Stimulated activated CD4-positive, alpha-beta T cell treated with anti-CD3 and anti-CD28 coated beads, Interleukin-1b, Interleukin-23, amount 100 ng/mL, for 4 hours (primary cell): Measurements from ENCODE around the gene SERPINH1.

Source experiments
- DNase-seq, 2 donors: peaks; one replicate each; pipeline ENCODE4 v3.0.0-alpha.2; 2020; ENCODE audit warnings: low read depth in 2 of 2

The SERPINH1 gene

DNA sequence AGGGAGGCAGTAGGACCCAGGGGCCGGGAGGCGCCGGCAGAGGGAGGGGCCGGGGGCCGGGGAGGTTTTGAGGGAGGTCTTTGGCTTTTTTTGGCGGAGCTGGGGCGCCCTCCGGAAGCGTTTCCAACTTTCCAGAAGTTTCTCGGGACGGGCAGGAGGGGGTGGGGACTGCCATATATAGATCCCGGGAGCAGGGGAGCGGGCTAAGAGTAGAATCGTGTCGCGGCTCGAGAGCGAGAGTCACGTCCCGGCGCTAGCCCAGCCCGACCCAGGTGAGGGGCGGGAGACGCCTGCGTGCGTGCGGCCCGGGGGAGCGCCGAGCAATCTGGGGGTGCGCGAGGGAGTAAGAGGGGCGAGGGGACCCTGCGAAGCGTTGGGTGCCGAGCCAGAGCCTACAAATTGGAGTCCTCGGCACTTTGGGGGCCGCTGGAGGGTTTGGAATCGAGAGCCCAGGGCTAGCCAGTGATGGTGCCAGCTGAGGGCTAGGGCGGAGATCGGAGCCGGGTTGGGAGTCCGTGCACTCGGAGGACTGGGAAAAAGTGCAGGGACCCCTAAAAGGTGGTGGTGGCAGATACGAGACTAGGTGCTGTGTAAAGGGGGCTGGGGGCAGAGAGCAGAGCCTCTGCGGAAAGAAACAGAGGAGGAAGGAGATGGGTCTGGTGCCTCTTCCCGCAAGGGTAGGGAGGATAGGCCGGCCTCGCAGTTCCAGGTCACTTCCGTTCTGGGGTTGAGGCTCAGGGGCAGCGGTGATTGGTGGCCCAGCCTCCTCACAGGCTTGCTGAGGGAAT is at the start of gene SERPINH1:
TSS of gene SERPINH1 (plus strand) at position 206 of the 788 bp plus-strand sequence. CDS start 4,097 bp downstream, outside the sequence.
- DNase-seq = peak; percentile 40 to 58

DNA sequence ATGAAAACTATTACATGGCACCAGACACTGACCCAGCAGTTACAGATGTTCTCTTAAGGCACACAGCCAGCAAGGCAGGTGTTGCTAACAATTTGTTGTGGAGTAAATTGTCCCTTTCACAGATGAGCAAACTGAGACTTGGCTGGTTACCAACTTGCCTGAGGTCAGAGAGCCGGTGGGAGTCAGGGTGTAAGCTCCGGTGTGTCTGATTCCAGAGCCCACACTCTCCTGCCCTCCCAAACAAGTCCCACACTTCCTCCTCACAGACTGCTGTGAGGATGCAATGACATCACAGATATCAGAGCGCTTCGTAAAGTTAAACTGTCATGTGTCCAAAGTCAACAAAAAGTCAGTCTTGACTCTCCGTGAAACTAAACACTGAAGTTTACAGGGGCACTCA is 48.8 kb upstream of the SERPINH1 start:
- DNase-seq = no peak

DNA sequence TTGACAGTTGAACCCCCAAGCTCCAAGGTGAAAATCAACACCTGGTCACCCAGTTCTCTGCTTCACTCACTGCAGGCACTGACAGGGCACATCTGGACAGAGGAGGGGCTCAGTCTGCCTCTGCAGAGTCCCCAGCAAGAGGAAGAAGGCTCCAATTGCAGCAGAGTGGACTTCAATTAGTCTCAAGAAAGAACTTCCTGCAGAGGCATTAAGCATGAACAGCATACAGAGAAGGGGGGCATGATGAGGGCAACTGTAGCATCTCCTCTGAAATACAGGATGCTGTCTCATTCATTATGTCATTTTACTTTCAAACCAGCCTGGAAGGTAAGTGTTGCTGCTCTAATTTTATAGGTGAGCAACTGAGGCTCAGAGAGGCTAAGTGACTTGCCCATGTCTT is 47.5 kb upstream of the SERPINH1 start:
- no peak for DNase-seq

DNA sequence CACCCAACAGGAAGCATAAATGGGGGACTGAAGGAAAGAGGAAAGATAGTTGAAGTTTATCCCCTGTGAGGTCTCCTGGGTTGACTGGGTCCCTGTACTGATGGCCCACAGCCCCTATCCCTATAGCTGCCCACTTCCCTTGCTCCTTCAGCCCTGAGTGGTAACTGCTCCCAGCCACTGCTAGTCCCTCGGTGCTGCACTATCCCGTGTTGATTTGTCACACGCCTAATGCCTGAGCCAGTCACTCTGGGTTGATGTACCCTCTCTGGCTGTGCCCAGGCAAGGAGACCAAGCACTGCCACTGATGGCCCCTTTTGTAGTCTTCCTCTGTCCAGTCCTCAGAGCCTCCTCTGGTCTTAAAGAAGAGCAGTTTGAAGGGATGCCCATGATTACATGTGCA is 45.9 kb upstream of the SERPINH1 start:
- no peak for DNase-seq

DNA sequence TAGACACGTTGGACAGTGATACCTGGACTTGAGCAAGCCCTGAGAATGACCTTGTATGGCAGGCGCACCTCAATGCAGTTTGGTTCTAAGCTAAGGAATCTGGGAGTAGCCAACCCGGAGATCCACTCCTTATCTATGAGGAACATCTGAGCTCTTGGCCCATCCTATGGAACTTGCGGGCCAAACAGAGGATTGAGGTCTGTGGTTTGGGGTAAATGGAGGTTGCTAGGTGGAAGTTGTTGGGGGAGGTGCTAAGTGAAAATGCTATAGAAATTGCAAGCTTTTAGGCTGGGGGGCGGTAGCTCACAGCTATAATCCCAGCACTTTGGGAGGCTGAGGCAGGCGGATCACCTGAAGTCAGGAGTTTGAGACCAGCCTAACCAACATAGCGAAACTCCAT is 45.2 kb upstream of the SERPINH1 start:
- DNase-seq = no peak

DNA sequence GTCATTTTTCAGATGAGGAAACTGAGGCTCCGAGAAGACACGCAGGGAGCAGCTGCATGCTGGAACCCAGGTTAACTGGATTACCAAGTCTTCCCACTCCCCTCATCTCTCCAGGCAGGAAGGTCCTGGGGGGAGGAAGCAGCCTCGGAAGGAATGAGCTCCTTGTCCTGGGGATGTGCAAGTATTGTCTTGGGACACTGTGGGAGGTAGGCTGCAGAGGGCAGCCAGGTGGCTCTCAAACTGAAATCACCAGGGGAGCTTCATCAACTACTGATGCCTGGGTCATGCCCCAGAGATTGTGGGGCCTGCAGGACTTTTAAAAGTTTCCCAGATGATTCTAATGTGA is 43.9 kb upstream of the SERPINH1 start:
- no peak for DNase-seq

DNA sequence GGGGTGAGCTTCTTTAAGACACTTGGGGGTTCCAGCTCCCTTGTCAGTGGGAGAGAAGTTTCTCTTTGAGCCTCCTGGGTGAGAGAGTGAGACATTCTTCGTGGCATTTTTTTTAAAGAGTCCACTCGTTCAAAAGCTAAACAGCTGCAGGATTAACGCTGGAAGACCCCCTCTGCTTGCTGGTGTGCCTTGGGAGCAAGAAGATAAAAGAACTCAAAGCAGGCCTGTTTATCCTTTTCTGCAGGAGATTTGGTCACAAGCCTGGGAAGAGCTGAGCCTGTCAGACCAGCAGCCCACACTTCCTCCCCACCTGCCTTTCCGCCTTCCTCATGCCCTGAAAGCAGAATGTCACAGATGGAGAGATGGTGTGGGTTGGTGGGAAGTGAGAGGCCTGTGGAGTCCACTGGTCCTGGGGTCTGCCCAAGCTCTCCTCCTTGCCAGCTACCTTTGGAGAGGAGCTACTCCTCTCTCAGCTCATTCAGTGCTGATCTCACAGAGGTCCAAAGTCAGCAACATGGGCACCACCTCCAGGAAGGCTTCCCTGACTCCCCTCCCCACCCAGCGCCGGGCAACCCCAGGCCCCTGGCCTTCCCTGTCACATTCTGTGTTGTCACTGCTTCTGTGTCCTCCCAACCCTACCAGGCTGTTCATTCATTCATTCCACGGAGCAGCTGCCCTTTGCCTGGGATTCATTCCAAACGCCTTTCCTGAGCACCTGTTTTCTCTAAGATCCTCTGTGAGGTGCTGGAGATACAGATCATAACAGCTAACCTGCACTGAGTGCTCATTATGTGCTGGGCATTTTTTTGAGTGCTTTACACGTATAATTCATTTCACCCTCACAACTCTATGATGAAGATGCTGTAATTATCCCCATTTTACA is 43.0 kb upstream of the SERPINH1 start:
- DNase-seq = no peak

DNA sequence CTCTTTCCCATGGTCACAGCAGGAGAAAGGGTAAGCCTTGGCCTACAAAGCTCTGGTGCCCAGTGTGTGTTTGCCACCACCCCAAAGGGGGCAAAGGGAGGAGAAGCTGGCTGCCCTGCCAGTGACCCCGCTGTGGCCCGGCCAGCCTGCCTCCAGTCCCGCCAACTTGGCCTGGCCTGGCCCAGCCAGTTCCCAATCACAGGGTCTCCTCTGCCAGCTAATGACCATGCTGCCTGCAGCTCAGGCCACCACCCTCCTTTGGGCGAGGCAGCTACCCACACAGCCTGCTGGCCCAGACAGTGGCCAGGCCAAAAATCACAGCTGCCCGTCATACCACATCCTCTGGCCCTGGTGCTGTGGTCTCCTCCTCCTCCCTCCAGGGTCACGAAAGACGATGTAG is 41.4 kb upstream of the SERPINH1 start:
- DNase-seq = no peak

DNA sequence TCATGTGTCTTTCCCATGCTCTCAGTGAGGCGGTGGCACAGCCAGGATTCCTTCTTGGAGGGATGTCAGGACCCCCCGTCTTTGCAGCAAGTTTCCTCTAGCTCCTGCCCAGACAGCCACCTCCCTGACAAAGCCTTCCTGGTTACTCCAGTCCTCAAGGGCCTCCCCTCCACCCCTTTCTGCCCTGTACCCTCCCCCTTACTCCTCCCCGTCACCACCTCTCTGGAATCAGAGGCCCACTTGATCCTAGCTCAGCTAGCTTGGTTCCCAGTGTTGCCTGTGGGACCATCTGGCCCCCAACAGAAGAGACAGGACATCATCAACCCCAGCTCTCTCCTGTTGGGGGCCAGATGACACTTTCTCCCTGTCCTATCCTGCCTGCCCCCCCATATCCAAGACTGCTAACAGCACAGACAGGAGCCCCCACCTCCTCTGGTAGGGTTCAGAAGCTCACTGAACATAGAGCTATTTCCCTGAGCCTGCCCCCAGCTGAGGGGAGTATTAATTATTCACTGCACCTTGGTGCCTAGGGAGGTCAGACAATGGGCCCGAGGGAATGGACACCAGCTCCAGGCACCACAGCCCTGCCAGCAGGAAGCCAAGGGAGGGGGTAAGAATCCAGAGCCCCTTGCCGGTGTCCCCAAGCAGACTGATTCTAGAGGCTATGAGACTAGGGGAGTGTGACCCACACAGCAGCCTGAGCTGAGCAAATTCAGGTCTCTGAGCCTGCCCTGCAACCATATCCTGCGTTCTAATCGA is 39.6 kb upstream of the SERPINH1 start:
- no peak for DNase-seq

DNA sequence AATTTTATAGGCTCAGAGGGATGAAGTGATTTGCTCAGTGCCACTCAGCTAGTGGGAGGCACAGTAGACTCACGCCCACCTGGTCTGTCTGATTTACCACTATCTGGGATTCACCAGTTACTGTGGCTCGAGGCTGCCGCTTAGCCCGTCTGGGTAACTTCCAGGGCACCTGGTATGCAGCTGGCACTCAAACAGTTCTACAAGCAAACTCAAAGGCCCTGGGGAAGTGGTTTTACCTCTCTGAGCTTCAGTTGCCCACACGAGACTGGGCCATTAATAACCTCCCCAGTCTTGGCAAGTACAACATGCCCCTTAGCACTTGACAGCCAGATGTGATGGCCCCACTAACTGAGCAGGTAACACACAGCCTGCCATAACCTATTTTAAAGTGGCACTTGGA is 38.9 kb upstream of the SERPINH1 start:
- no peak for DNase-seq

DNA sequence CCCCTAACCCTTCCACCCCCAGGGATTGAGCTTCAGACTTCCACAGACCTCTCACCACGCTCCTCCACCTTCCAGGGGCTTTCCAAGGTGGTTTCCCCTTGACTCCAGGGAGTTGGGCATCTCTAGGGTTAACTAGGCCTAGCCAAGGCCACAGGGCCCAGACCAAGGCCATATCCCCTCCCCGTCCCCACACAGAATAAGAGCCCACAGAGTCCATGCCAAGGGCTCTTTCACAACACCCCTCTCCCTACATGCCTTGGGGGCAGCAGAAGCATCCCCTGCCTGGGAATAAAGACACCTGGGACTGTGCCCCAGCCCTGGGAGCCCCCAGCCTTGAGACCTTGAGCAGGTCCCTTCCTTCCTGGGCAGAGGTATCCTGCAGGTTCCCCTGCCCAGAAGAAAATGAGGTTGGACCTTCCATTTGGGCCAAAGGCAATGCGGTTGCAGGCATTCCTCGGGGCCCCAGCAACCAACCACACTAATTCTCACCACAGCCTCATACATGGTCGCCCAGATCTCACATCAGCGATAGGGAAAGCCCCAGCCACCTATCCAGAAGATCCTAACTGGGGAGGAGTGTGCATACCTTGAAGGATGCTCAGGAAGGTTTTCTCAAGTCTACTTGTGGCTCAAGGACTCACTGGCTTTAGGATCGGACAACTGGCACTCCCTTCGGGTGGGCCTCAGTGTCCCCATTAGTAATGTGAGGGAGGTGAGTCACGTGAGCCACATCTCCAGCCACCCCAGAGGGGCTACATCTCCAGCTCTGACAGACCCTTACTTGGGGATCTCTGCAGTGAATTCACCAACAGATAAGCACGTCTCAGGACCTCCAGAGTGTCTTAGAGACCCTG is 38.0 kb upstream of the SERPINH1 start:
- DNase-seq = no peak

DNA sequence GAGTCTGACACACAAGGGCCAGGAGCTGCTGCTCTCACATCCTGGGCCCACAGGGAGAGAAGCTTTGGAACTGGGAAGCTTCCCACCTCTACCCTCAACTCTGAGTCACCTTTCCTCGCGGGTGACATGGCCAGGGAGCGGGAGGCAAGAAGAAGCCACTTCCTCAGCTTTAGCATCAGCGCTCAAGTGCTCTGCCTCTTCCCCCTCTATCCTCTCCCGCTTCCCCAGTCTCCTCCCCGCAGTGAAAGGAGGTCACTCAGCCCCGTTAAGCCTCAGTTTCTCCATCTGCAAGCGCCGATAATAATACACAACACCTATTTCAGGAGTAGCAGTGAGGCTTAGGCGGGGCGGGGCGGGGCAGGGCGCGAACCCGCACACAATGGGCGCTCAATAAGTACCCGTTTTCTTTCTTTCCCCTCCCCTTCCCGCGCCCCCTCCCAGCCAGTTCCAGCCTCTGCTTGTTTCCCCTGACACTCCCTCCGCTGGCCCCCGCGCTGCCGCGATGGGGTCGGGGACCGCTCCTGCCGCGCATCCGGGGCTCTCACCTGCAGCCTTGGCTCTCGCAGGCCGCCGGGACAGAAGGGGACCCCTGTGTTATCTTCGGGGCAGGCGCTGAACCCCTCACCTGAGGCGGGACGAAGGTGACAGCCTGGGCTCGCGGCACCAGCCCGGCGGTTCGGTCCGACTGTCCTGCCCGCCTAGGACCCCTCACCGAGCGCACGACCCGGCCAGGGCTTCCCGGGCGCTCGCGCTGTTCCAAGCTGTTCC is 37.2 kb upstream of the SERPINH1 start:
- DNase-seq = peak in 1 of 2 donors; percentile 25

DNA sequence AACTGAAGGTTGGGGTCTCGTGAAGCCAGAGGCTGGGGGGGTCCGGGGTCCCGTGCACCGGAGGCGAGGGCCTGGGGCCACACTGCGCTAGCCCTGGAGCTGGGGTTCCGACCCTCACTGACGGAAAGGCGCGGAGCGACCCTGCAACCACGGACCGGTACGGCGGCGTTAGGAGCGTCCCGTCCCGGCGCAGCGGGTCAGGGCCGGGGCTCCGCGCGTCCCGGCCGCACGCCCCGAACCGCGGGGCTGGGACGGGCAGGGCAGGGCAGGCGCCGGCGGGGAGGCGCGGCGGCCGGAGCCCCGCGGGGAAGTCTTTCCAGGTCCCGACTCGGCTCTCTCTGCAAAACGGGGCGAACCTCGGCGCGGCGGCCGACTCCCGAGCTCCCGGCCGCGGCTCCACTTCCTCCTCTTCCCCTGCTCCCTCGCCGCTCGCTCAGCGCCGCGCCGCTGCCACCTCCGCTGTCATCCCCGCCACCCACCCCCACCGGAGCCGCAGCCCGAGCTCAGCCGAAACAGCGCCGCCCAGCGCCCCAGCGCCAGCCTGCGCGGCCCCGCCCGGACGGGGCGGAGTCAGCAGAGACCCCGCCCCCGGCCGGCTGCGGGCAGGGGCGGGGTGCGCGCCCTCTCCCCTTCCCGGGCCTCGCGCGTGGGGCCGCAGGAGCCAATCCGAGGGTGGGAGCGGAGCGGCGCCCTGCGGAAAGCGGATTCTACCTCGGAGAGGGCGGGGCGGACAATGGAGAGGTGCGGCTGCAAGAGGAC is 36.4 kb upstream of the SERPINH1 start, which contains the start of gene GDPD5:
TSS of gene GDPD5 (minus strand) at position 509 of the 759 bp plus-strand sequence. CDS start 48,206 bp downstream, outside the sequence.
- DNase-seq = peak; percentile 76 to 77

DNA sequence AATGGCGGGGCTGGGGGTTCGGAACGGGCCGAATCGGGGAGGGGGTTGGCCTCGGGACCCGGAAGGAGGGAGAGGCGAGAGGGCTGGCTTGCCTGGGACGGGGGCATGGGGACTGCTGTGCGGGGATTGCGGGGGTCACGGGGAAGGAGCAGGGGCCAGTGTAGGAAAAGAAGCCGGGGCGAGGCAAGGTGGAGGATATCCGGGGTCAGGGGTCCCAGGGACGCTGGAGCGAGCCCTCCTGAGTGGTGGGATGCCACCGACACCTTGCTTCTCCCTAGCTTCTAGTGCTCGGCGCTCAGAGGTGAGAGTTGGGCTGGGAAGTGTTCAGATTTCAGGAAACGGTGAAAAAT is 35.9 kb upstream of the SERPINH1 start:
- DNase-seq = no peak

DNA sequence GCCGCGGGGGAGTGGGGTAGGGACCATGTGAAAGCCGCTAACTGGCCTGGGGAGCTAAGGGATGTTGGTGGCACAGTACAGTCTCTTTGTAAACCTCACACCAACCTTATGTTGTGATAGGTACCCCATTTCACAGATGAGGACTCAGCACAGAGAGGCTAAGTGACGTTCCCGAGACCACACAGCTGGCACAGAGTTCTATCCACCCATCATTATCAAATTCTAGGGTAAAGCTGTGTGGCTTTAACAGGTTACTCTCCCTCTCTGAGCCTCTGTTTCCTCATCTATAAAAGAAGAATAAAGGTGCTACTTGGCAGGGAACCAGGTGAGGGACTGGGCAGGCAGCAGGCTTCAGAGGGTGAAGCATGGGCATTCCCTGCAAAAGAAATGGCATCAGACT is 34.9 kb upstream of the SERPINH1 start:
- no peak for DNase-seq

DNA sequence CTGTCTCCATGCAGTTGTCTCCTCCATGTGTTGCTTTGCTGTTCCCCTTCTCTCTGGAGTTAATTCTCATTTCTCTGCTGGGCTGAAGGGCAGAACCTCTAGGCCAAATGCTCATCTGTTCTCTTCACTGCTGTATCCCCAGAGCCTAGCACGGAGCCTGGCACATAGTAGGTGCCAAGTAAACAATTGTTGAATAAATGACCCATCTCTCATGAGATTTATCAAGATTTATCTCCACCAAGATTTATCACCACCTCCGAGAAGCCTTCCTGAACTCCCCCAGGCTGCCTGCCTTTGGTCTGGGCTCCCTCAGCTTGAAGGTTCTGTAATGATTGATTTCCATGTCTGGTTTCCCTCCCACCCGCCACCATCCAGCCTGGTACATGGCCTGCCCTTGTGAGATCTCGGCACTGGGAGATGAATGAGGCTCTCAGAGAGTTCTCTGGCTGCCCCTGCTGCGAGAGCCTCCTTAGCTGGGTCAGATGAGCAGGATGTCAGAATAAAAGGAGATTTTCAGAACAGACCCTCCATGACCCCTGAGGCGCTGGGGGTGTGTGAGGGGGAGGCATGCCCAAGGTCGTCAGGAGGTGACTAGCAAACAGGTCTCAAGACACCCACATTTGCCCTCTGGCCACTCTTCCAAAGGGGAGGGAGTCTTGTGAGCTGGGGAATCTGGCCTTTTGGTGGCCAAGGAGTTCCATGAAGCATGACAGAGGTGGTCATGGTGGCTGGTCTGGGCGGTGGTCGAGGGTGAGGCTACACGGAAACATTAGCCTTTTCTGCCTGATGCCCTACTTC is 33.9 kb upstream of the SERPINH1 start:
- DNase-seq = no peak

DNA sequence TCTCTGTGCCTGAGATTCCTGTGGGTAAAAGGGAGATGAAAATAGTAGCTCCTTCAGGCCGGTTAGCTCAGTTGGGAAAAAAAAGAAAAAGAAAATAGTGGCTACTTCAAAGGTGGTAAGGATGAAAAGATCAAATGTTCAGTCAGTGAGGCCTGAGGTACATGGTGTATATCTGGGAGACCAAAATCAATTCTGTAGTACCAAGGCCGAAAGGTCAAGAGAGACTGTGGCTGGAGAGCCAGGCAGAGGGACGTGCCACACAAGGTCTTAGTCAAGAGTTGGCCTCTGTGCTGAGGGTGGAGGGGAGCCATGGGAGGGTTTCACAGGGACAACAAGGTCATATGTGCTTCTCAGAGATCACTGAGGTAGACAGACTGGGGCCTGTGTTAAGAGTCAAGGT is 31.5 kb upstream of the SERPINH1 start:
- no peak for DNase-seq

DNA sequence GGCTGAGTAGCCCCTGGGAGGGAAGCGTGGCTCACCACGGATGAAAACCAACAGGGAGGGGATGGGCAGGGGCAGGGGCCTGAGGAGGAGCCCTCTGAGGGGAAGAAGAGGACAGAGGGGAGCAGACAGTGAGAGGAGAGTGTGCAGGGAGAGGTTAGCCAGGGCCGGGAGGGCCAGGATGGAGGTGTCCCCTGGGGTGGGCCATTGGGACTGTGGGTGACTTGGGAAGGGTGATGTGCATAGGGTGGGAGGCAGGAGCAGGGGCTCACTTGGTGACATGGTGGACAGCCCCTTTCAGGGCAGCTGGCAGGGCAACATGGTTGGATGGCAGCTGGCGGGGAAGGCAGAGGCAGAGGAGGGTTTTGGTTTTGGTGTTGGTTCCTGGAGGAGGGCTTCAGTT is 30.7 kb upstream of the SERPINH1 start:
- DNase-seq = no peak
